A673 (cell line): Measurements from ENCODE around the gene SDK1.

Experiments
- CTCF ChIP-seq: fragments of 300-800, 200-600 bp; sonication (generic); conservative IDR thresholded peaks from 2 replicates; pipeline ENCODE4 v1.5.1; 2017; ENCODE audit warnings: low read depth, mild to moderate bottlenecking, antibody characterized with exemption, low read length, moderate library complexity, mixed read lengths
- EZH2 ChIP-seq: fragments of 200-600 bp; sonication (generic); IDR thresholded peaks from 2 replicates; pipeline ENCODE4 v1.6.1; 2017; ENCODE audit warnings: borderline replicate concordance, low read depth, mild to moderate bottlenecking, mixed read lengths, antibody characterized with exemption, low read length; ENCODE audit not compliant: poor library complexity, severe bottlenecking

GRCh38 chr7:4145576-4145975 is 844.5 kb downstream of the SDK1 start:
- TF ChIP-seq EZH2 (no peak), CTCF (no peak)
